Right hindlimb (tissue), 1 donor: ENCODE results near the gene KAZN.

ENCODE experiments used
- DNase-seq: peaks from one replicate; pipeline ENCODE4 v3.0.0-alpha.2; 2018

KAZN gene

GRCh38 chr1:14679027-14679688, 80.7 kb downstream of the KAZN start:
- no peak for DNase-seq

DNA sequence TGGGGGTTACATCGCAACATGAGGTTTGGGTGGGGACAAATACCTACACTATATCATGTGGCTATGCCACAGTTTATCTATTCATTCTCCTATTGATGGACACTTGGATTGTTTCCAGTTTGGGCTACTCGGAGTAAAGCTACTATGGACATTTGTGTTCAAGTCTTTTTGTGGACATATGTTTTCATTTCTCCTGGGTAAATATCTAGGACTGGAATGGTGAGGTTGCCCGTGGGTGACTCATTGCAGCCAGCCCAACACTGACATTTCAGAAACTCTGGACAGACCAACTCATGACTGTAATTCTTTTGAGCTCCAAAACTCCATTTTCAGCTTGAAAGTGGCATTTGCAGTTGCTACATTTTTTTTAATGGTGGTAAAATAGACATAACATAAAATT, 82.7 kb downstream of the KAZN start:
- no peak for DNase-seq

- DNase-seq = no peak
Observed at GRCh38 chr1:14682941-14683621, 84.6 kb downstream of the KAZN start.

- no peak for DNase-seq
Observed at GRCh38 chr1:14685078-14685477, 86.6 kb downstream of the KAZN start.

DNA sequence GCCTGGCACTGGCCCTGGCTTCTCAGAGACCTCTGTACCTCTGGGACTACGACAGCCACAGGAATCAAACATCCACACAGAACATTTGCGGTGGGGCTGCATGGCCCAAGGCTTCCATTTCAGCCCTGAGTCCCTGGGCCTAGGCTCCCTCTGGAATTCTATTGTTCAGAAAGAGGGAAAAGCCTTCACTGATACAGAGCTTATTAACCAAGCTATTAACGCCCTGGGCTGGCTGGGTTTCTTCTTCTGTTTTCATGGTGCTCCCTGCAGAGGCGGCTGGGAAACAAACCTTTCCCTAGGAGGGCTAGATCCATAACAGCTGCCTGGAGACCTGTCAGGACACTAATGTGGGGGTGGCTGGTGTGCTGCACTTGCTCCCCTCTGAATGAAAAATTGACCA, 88.2 kb downstream of the KAZN start:
- no peak for DNase-seq

GRCh38 chr1:14687147-14687546, 88.7 kb downstream of the KAZN start:
- no peak for DNase-seq

DNA sequence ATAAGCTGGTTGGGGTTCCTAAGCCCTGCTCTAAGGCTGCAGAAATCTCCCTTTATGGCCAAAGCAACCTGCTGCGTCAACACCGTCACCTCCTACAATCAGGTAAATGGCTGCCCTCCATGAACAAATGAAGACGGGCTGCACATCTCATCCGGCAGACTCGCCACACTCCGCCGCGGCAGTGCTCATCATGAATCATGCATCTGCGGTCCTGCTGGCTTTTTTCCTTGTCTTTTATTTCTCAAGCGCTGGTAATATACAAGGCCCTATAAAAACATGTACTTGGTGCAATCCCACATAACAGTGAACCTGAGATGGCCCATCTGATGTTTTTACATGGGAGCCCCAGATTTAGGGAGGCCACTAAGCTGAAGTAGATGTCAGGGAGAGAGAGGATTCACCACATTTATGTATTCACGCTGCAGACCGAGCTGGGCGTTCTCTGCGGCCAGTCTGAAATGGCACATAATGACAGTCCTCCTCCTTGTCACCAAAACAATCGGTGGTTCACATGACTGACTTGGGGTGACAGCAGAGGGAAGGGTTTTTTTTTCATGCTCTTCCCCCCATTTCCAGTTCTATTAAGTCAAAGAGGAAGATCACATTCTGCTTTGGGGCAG, 91.6 kb downstream of the KAZN start:
- no peak for DNase-seq

- no peak for DNase-seq
Observed at GRCh38 chr1:14693949-14694348, 95.5 kb downstream of the KAZN start.

- no peak for DNase-seq
Observed at GRCh38 chr1:14694589-14694988, 96.1 kb downstream of the KAZN start.

GRCh38 chr1:14696761-14697160, 98.3 kb downstream of the KAZN start:
- DNase-seq = no peak

GRCh38 chr1:14697353-14697752, 98.9 kb downstream of the KAZN start:
- no peak for DNase-seq

DNA sequence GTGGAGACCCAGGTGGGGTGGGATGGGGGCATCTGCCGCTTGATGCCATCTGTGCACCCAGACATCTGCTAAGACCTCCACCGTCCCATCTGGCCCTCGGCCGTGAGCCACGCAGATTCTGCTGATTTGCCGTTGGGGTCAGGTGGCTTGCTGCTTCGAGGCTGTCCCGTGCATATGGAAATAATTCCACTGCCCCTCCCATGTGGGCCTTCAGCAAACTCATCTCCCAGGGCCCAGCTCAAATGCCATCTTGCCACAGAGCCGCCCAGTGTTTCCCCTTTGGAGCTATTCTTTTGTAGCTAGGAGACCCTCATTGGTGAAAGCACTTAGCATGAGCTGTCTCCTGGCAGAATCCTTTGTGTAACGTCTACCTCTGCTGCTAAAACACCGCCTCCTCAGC, 99.8 kb downstream of the KAZN start:
- no peak for DNase-seq

- DNase-seq = no peak
Observed at GRCh38 chr1:14699620-14700019, 101.1 kb downstream of the KAZN start.

DNA sequence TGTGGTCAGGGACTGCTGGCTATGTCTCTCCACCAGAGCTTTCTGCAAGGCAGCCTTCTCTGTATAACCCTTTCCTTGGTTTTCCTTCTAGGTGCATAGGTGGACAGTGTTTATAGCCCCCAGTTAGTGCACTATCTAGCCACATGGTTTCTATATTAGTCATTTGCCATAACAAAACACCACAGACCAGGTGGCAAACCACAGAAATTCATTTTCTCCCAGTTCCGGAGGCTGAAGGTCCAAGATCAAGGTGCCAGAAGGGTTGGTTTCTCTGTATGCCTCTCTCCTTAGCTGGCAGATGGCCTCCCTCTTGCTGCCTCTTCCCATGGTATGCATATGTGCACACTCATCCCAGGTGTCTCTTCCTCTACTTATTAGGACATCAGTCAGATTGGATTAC, 106.4 kb downstream of the KAZN start:
- DNase-seq = no peak

- DNase-seq = no peak
Observed at GRCh38 chr1:14705824-14706223, 107.3 kb downstream of the KAZN start.

DNA sequence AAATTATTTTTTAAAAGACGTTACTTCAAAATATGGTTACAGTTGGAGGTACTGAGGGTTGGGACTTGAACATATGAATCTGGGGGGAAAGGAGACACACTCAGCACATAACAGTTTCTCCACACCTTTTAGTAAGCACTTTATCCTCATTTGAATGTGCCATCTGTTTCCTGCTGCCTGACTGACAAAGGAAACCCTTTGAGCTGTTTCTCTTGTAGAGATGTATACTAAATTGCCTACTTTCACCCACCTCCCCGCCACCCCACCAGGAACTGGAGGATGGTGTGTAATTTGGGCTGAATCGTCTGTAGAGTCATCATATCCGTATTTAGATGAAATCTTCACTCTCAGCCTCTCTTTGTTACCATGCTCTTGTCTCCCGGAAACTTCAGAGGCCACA, 108.1 kb downstream of the KAZN start:
- DNase-seq = no peak

- no peak for DNase-seq
Observed at GRCh38 chr1:14707531-14708445, 109.3 kb downstream of the KAZN start.

GRCh38 chr1:14710331-14710730, 111.8 kb downstream of the KAZN start:
- DNase-seq = no peak

DNA sequence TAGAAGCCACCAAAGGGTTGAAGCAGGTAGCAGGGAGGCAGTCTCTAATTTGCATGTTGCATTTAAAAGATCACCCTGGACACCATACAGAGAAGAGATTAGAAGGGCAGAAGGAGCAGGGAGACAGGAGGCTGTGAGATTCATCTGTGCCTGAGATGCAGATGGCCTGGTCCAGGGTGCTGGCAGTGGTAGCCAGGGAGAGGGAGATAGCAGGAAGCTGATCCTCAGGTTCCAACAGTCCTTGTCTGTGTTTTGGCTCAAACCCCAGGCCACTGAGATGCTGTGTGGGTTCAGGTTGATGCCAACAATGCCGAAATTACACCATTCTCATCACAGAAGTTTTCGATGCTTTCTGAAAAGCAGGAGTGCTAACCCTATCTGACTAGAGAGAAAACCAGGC, 113.7 kb downstream of the KAZN start:
- no peak for DNase-seq

DNA sequence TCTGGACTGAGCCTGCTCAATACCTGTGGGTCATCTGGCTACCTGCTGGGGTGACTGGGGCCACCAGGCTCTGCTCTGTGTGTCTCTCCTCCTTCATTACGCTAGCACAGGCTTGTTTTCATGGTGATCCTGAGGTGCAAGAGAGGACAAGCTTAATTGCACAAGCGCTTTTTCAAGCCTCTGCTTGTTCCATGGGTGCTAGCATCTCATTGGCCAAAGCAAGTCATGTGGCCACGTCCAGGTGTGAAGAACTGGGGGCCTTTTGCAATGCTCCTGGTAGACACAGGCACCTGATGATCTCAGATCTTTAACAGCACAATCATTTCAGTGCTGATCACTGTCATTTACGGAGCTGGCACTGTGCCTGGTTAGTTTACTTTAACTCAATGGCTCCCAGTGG, 114.6 kb downstream of the KAZN start:
- no peak for DNase-seq

GRCh38 chr1:14715266-14715665, 116.8 kb downstream of the KAZN start:
- DNase-seq = no peak

GRCh38 chr1:14715802-14716201, 117.3 kb downstream of the KAZN start:
- no peak for DNase-seq

- DNase-seq = no peak
Observed at GRCh38 chr1:14716474-14716873, 118.0 kb downstream of the KAZN start.
